GM18502 (cell line): Measurements from ENCODE around the gene TPM4.

ENCODE experiments used
- ATAC-seq: cut with Tn5 transposase; IDR thresholded peaks from one replicate; pipeline ENCODE4 v1.9.1; 2021; ENCODE audit warnings: mild to moderate bottlenecking; ENCODE audit not compliant: unreplicated experiment, poor library complexity

Gene TPM4

DNA sequence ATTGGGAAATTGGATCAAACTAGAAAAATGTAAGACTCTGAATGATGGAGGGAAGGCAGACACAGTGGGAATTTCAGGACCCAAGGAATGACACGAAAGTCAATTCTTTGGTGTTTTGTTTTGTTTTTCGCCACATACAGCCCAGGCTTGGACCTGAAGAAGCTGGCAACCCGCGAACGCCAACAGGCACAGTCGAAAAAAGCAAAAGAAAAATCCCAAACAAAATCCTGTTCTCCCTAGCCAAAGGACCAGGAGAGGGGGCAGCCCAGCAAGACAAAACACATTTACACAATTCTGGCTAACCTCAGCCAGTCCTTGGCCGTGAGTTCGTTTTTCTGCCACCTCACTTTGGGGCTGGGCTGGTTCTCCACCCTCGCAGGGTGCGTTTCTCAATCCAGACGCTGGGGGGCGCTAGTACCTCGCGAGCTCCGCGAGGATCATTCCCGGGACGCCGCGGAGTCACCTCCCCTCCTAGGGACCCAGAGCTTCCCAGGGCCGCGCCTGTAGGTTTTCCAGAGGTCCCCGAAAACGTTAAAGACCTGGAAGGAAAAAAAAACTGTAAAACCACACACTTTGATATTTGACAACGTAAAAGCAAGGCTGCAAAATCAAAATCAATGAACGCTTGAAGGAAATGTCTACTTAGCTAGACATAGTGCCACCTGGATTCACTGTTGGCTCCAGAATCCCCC is 34.9 kb upstream of the TPM4 start:
- no peak for ATAC-seq

DNA sequence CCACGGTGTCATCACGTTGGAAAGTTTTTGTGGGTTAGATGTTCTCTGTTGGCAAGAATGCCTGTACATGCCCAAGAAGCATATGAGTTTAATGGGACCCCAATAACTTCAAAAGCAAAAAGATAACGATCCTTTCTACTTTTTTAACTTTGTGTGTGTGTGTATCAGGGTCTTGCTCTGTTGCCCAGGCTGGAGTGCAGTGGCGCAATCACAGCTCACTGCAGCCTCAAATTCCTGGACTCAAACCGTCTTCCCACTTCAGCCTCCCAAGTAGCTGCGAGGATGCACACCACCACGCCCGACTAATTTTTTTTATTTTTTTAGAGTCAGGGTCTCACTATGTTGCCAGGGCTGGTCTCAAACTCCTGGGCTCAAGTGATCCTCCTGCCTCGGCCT is 34.3 kb upstream of the TPM4 start:
- no peak for ATAC-seq

DNA sequence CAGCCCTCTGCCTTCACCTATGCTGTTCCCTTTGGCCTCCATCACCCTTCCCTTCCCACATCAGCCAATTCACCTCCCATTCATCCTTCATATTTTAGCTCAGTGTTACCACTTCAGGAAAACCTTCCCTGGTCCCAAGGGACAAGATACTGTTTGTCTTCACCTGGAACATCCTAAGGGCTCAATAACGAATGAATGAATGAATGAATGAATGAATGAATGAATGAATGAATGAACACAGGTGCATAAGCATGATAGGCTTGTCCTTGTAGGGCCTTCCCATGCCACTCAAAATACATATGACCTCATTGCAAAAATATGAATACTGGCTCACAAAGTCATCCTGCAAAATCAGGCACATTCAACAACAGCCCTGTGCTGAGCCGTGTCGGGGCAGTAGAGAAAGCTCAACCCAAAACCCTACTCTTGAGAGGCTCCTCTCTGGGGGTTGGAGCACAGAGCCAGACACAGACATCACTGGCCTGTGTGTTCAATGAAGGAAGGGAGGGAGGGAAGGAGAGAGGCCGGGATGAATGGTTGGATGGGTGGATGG is 33.7 kb upstream of the TPM4 start:
- no peak for ATAC-seq

DNA sequence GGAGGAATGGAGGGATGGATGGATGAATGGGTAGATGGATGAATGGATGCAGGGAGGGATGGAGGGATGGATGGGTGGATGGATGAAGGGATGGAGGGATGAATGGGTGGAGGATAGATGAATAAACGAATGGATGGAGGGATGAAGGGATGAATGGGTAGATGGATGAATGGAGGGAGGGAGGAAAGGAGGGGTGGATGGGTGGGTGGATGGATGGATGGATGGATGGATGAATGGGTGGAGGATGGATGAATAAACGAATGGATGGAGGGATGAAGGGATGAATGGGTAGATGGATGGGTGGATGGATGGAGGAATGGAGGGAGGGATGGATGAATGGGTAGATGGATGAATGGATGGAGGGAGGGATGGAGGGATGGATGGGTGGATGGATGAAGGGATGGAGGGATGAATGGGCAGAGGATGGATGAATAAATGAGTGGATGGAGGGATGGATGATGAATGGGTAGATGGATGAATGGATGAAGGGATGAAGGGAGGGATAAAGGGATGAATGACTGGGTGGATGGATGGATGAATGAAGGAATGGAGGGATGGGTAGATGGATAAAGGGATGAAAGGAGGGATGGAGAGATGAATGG is 33.0 kb upstream of the TPM4 start:
- ATAC-seq, result no peak

DNA sequence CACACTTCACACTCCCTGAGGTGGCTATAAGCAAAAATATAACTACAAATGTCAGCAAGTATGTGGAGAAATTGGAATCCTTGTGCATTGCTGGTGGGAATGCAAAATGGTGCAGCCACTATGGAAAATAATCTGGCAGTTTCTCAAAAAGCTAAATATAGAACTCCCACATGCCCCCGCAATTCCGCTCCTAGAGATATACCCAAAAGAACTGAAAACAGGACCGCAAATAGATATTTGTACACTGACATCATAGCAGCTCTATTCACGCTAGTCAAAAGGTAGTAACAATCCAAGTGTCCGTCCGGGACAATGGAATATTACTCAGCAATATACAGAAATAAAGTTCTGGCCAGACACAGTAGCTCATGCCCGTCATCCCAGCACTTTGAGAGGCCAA is 31.5 kb upstream of the TPM4 start:
- ATAC-seq, result no peak

DNA sequence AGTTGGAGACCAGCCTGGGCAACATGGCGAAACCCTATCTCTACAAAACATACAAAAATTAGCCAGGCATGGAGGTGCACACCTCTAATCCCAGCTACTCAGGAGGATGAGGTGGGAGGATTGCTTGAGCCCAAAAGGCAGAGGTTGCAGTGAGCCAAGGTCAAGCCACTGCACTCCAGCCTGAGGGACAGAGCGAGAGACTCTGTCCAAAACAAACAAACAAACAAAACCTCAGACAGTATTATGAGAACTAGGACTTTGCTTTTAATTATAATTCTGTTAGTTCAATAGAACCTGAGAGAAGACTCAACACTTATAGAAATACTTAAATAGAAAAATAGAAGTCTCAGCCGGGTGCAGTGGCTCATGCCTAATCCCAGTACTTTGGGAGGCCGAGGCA is 31.1 kb upstream of the TPM4 start:
- no peak for ATAC-seq

DNA sequence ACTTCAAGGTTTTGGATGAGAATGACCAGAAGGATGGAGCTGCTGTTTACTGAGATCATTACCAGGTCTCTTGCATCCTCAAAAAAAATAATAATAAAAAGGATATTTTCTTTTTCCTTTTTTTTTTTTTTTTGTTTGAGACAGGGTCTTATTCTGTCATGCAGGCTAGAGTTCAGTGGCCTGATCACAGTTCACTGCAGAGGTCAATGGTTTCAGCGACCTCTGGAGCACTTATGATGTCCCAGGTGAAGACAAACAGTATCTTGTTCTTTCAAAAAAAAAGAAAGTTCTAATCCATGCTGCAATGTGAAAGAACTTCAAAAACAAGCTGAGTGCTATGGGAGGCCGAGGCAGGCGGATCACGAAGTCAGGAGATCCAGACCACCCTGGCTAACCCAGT is 30.4 kb upstream of the TPM4 start:
- ATAC-seq, result no peak

DNA sequence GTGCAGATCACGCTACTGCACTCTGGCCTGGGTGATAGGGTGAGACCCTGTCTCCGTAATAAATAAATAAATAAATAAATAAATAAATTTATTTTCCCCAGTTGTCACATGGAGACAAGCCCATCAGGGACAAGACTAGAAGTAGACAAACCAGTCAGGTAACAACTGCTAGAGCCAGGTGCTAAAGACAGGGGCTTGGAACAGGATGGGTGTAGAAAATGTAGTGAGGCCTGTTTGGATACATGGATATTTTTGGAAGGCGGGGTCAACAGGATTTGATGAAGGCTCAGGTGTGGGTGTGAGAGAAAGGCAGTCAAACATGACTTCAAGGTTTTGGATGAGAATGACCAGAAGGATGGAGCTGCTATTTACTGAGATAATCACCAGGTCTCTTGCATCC is 27.7 kb upstream of the TPM4 start:
- no peak for ATAC-seq

DNA sequence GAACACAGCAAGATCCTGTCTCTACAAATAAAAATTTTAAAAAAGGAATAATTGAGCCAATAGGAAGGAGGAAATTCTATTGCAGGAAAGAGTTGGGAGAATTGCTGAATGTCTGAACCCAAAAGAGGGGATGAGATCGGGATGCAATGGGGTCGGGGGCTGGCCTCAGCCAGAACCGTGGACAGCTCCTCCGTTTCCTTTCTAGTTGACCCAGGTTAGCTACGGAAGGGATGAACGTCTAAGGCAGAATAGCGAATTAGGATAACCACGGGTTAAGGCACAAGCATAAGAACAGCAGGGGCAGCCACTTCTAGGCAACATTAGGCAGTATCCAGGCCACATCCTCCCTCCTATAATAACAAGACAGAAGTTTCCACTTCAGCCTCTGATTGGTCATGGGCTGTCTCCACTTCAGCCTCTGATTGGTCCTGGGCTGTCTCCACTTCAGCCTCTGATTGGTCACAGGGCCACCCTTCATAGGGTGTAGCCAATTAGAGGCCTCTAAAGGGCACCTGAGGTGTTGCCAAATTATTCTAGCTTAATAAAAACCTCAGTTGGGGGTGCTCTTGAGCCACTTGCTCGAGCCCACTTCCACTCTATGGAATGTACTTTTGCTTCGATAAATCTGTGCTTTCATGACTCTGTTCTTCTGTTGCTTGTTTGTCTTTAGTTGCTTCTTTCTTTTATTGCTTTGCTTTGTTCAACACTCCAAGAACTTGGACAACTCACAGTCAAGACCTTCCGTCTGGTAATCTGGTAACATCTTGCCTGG is 24.9 kb upstream of the TPM4 start:
- no peak for ATAC-seq

DNA sequence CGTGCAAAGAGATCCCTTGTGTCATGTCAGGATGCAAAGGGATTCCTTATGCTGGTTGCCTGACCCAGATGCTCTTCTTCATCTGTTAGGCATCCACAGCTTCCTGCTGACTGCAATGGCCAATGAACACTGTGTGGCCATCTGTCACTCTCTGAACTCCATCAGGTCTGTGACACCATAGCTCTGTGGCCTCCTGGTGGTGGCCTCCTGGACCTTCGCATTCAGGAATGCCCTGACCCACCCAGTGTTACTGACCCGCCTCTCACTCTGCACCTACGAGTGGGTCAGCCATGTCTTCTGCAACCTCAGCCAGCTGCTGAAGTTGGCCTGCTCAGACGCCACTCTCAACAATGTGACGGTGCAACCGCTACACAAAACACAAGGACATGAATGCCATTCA is 23.9 kb upstream of the TPM4 start:
- no peak for ATAC-seq

DNA sequence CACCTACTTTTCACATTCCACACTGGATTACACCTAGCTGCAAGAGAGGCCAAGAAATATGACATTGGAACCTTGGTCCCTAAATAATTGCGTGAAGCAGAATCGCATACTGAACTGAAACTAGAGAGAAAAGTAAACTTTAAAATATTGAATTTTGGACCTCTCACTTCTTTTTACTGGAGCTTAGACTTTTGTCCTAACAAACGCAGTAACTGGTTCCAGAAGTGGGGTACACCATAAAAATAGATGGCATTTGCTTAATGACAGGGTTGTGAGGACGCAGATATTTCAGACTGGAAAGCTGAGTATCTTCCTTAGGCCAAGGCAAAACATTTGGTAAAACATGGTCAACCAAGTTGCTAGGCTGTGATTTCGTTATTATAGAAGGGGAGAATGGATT is 19.2 kb upstream of the TPM4 start:
- no peak for ATAC-seq

DNA sequence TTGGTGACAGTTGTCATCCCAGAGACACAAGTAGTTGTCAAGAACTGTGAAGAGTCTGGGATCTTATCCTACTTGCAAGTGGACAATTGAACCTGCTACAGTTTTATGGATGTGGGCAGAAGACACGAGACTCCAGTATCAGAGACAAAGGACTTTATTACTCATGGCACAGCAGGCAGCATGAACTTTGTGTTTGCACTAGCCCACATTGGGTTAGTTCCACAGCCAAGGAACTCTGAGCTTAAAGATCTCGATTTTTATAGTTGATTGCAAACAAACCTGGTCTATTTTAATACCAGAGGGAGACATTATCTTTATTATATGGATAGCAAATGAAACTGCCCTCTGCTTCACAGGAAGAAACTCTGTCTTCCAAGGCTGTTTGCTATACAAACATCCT is 16.0 kb upstream of the TPM4 start:
- ATAC-seq, result no peak

DNA sequence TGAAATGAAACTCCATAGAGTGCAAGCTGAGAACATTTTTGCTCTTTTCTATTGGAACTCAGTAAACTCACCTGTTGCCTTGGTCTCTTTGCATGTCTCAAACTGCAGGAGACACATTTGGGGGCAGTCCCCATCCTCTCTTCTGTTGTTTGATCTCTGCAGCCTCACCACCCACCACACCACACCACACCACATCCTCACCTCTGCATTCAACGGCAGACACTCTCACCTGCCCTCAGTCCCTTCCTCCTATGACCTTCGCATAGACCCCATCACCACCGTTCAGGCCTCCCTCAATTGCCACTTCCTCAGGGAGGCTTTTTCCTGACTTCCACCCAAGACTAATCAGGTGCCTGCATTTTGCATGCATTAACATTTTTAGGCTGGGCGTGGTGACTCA is 14.4 kb upstream of the TPM4 start:
- ATAC-seq, result no peak

DNA sequence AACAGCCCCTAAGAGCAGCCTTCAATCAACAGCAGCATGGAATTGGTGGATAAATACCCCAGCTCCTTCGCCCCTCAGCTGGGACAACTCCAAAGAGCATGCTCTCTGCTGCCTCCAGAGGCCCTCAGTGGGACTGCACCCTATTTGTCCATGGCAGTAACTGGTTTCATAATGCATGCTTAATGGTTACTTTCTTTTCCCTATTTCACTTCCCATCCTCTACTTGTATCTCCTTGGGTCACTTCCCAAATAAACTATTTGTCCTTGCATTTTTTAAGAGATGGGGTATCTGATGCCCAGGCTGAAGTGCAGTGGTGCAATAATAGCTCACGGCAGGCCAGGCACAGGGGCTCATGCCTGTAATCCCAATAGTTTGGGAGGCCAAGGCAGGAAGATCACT is 13.5 kb upstream of the TPM4 start:
- no peak for ATAC-seq

DNA sequence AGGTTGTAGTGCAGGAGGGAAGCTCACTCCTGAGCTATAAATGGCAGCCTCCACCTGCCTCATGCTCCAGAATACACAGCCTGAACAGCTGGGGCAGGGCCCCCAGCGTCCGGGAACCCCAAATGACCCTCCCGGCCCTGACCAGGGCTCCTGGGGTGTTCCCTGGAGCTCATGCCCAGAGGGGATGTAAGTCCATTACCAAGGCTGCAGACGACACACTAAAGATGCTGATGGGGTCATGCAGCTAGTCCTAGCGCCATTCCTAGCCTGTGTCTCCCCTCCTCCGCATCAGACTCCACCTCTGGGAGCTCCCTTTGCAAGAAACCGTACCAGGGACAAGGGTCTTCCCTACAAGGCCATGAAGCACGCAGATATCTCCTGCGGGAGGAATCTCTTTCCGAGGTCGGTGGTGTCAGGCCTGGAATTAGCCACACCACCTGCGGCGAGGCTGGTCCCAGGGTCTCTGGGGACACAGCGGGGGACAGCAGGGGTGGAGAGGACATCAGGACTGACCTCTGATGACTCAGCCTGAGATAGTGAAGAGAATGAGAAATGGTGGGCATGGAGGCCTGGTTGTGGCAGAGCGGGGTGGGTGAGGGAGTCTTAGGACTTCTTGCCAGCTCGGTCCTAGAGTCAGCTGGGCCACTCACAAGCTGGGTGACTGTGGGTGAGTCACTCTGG is 11.9 kb upstream of the TPM4 start:
- no peak for ATAC-seq

DNA sequence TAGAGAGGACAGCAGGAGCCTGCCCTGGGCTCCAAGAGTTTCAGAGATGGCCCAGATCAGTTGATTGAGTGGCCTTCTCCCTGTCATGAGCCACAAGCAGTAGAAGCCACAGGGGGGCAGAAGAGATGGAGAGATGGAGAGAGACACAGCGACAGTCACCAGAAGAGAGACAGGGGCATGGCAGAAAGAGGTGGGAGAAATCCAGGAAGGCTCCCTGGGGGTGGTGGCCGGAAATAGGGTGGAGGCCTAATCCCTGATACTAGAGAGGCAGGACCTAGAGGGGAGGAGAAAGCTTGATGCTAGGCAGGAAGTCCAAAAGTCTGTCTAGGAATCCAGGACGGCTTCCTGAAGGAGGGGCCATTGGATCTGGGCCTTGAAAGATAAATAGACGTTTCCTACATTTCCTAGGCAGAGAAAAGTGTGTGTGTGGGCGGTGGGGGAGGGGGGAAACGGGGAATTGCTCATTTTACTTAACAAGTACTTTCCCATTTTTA is 9.6 kb upstream of the TPM4 start:
- no peak for ATAC-seq

DNA sequence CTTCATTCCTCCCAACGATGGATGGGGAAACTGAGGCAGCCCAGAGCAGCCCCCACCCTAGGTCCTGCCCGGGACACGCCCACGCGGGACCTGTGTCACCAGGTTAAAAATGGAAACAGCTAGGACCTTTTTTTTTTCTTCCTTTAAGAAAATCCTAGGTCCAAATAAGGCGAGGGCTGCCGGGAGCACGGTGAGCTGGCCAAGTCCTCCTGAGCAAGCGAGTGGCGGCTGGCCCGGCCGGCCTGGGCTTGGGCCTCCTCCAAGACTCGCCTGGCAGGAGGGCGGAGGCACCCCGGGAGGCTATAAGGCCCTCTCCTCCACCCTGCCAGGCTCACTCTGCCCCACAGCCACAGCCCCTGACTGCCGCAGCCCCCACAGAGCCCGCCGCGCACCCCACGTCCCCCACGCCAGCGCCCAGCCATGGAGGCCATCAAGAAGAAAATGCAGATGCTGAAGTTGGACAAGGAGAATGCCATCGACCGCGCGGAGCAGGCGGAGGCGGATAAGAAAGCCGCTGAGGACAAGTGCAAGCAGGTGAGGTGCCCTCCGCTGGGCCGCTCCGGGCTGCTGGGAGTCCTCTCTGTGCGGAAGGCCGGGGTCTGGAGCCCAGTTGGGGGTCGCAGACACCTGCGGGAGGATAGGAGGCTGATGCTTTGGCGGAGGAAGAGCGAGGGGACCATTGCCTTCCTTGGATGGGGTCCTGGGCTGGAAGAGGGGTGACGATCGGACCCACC is 8.9 kb upstream of the TPM4 start:
- ATAC-seq, result no peak

DNA sequence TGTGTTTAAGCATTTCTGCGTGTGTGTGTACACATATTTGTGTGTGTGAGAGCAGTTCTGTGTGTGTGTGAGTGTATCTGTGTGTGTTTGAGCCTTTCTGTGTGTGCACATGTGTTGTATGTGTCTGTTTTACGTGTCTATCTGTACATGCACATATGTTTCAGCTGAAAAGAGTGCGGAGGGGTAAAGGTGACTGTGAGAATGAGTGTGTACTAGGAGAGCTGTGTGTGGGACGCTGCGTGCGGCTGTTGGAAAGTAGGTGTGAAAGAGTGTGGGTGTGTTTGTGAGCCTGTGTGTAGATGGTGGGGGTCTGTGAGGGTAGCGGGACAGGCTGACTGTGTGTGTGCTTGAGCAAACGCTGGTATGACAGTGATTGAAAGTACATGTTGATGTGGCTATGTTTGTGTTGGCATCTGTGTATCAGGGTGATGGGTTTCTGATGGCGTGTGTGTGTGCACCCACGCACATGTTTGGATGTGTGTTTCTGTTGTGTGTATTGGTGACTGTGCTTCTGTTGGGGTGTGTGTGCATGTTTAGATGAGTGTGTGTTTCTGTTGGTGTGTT is 7.5 kb upstream of the TPM4 start:
- ATAC-seq, result no peak

DNA sequence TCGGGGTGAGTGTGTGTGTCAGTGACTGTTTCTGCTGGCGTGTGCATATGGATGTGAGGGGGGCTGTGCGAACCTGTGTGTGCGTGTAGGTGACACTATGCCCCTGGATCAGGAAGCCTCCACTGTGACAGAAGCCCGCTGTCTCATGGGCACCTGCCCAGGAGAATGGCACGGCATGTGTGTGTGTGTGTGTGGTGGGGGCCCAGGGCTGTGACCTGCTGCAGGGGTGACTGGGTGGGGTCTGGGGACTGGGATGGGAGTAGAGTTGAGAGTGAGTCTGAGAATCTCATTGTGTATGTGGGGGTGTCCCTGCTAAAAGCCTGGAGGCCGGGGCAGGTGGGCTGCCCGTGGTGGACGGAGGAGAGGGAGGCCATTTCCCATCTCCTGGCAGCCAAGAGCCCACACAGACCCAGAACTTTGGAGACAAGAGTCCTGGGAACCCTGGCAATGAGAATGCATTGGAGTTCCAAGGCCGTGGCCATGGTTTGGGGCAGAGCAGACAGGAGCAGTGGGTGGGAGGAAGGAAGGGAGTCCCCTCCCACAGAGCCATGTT is 6.4 kb upstream of the TPM4 start:
- no peak for ATAC-seq
